Astrocyte (in vitro differentiated cells and primary cell): Measurements from ENCODE around the gene IDS. TPM values are rescaled to one million over a fixed set of nuclear protein-coding genes. Genes with fewer than 3 reads are reported as not detected.
A peak's percentile ranks its signal among the peaks of the same experiment; 100 is the strongest.

Experiments used
- DNase-seq: peaks from one replicate; pipeline ENCODE4 v3.0.0-alpha.2; 2010; ENCODE audit warnings: low read depth
- FAIRE-seq: peaks from 2 replicates; lab custom pipeline; 2011; peaks lifted over from hg19 to GRCh38; lab: Jason Lieb, UNC
- H2AFZ ChIP-seq: 2 replicates; pipeline ENCODE4 v1.6.0; 2012; ENCODE audit warnings: low read depth, low read length, inconsistent platforms
- H3K27ac ChIP-seq: 2 replicates; pipeline ENCODE4 v1.5.1; 2011; ENCODE audit warnings: low read depth, low read length, inconsistent platforms
- H3K27me3 ChIP-seq: 2 replicates; pipeline ENCODE4 v1.6.0; 2011; ENCODE audit warnings: low read length, inconsistent platforms; ENCODE audit not compliant: insufficient read depth
- H3K36me3 ChIP-seq: 2 replicates; pipeline ENCODE4 v1.5.1; 2011; ENCODE audit warnings: low read length, inconsistent platforms; ENCODE audit not compliant: insufficient read depth
- H3K4me1 ChIP-seq: 2 replicates; pipeline ENCODE4 v1.5.1; 2011; ENCODE audit warnings: low read length, inconsistent platforms; ENCODE audit not compliant: insufficient read depth
- H3K4me2 ChIP-seq: 2 replicates; pipeline ENCODE4 v1.6.0; 2012; ENCODE audit warnings: low read length, inconsistent platforms
- H3K4me3 ChIP-seq: 2 replicates; pipeline ENCODE4 v1.5.1; 2011; ENCODE audit warnings: low read depth, mild to moderate bottlenecking, low read length, inconsistent platforms; ENCODE audit not compliant: insufficient read depth
- H3K79me2 ChIP-seq: 2 replicates; pipeline ENCODE4 v1.6.0; 2012; ENCODE audit warnings: mild to moderate bottlenecking, low read length, inconsistent platforms; ENCODE audit not compliant: insufficient read depth
- H3K9ac ChIP-seq: 2 replicates; pipeline ENCODE4 v1.6.0; 2012; ENCODE audit warnings: mild to moderate bottlenecking, low read length, inconsistent platforms
- H3K9me3 ChIP-seq: 2 replicates; pipeline ENCODE4 v1.5.1; 2012; ENCODE audit warnings: low read depth, mild to moderate bottlenecking, low read length, inconsistent platforms; ENCODE audit not compliant: insufficient read depth
- H4K20me1 ChIP-seq: 2 replicates; pipeline ENCODE4 v1.6.0; 2012; ENCODE audit warnings: low read length, inconsistent platforms; ENCODE audit not compliant: insufficient read depth
- H3K27ac Mint-ChIP-seq: one replicate; pipeline ENCODE4 v1.8.0; 2021; ENCODE audit warnings: mild to moderate bottlenecking, mixed read lengths; ENCODE audit not compliant: unreplicated experiment
- H3K27me3 Mint-ChIP-seq: one replicate; pipeline ENCODE4 v1.8.0; 2021; ENCODE audit warnings: low read depth, mixed read lengths; ENCODE audit not compliant: unreplicated experiment
- H3K36me3 Mint-ChIP-seq: one replicate; pipeline ENCODE4 v1.8.0; 2021; ENCODE audit warnings: low read depth, mixed read lengths; ENCODE audit not compliant: unreplicated experiment
- H3K4me1 Mint-ChIP-seq: one replicate; pipeline ENCODE4 v1.8.0; 2021; ENCODE audit warnings: low read depth, mixed read lengths; ENCODE audit not compliant: unreplicated experiment
- H3K4me3 Mint-ChIP-seq: one replicate; pipeline ENCODE4 v1.8.0; 2021; ENCODE audit warnings: mild to moderate bottlenecking, moderate library complexity, mixed read lengths; ENCODE audit not compliant: unreplicated experiment
- H3K9me3 Mint-ChIP-seq: one replicate; pipeline ENCODE4 v1.8.0; 2021; ENCODE audit warnings: mild to moderate bottlenecking, mixed read lengths; ENCODE audit not compliant: unreplicated experiment
- CTCF ChIP-seq: IDR thresholded peaks from 2 replicates; pipeline ENCODE4 v1.5.1; 2011; ENCODE audit warnings: low read depth, mild to moderate bottlenecking, inconsistent platforms, low read length, moderate library complexity; ENCODE audit not compliant: insufficient read depth
- EZH2 ChIP-seq: IDR thresholded peaks from 2 replicates; pipeline ENCODE4 v1.6.1; 2012; ENCODE audit warnings: mild to moderate bottlenecking, low read length, inconsistent platforms; ENCODE audit not compliant: insufficient read depth
- total RNA-seq: library from RNA; stranded (reverse); gene quantifications from 2 replicates; pipeline ENCODE4 v1.2.1, GENCODE V29; 2021

IDS gene
- total RNA-seq, 1 donor from 2014 or later: 130 TPM

- TF ChIP-seq EZH2 (no peak), CTCF (no peak)
- Histone ChIP-seq H3K4me3 (no peak overlapping the region), H3K79me2 (peaks cover 27% of the 10 kb centered on the region), H2AFZ (no peak overlapping the region), H3K4me1 (peaks cover 40% of the 10 kb centered on the region), H3K4me2 (no peak overlapping the region), H3K36me3 (peaks cover 19% of the 10 kb centered on the region), H4K20me1 (peaks cover 20% of the 10 kb centered on the region), H3K27ac (no peak overlapping the region), H3K9ac (no peak overlapping the region), H3K27me3 (no peaks in the 10 kb centered on the region), H3K9me3 (no peaks in the 10 kb centered on the region)
- H3K27me3 Mint-ChIP-seq: no peaks in the 10 kb centered on the region
- no peak overlapping the region for H3K4me3 Mint-ChIP-seq
- DNase-seq (no peak), FAIRE-seq (no peak)
- H3K36me3 Mint-ChIP-seq: peaks cover 2% of the 10 kb centered on the region
- no peak overlapping the region for H3K27ac Mint-ChIP-seq
- no peaks in the 10 kb centered on the region for H3K9me3 Mint-ChIP-seq
- peaks cover 28% of the 10 kb centered on the region for H3K4me1 Mint-ChIP-seq
These were observed 5.3 kb downstream of the IDS start for GRCh38 chrX:149499766-149500165.

- no peaks in the 10 kb centered on the region for H3K9me3 ChIP-seq
- no peak overlapping the region for H3K9ac ChIP-seq
- peaks cover 41% of the 10 kb centered on the region for H3K4me1 ChIP-seq
- no peaks in the 10 kb centered on the region for H3K9me3 Mint-ChIP-seq
- H3K36me3 ChIP-seq: peaks cover 21% of the 10 kb centered on the region
- no peaks in the 10 kb centered on the region for H3K27me3 Mint-ChIP-seq
- peaks cover 18% of the 10 kb centered on the region for H3K79me2 ChIP-seq
- H3K4me1 Mint-ChIP-seq: peaks cover 28% of the 10 kb centered on the region
- no peak overlapping the region for H3K4me3 ChIP-seq
- DNase-seq (no peak), FAIRE-seq (no peak)
- H2AFZ ChIP-seq: no peak overlapping the region
- no peak overlapping the region for H3K4me2 ChIP-seq
- H3K4me3 Mint-ChIP-seq: no peak overlapping the region
- H4K20me1 ChIP-seq: peaks cover 20% of the 10 kb centered on the region
- H3K27me3 ChIP-seq: no peaks in the 10 kb centered on the region
- TF ChIP-seq EZH2 (no peak), CTCF (no peak)
- H3K27ac Mint-ChIP-seq: no peak overlapping the region
- no peak overlapping the region for H3K27ac ChIP-seq
- H3K36me3 Mint-ChIP-seq: peaks cover 2% of the 10 kb centered on the region
These were observed 6.3 kb downstream of the IDS start for GRCh38 chrX:149498767-149499166.

DNA sequence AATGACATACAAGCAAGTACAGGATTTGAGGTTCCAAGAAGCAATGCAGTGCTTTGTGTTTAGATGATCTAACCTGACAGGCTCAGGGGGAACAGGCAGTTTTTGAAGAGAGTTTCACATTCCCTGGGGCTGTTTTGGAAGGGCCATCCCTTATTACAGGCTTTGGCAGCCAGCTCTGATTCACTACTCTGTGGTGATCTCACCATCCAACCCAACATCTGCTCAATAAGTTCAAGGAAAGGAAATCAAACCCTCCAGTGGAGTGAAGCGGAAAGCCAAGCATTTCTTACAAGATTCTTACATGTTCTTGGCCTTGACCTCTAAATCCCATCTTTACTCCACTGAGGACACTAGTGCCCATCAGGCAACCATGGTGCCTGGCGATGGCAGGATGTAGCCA, 7.5 kb downstream of the IDS start:
- H4K20me1 ChIP-seq: peaks cover 26% of the 10 kb centered on the region
- no peaks in the 10 kb centered on the region for H3K27me3 Mint-ChIP-seq
- peaks cover 28% of the 10 kb centered on the region for H3K4me1 Mint-ChIP-seq
- H3K27ac ChIP-seq: peak overlapping the region; percentile 39
- peak overlapping the region; percentile 62 for H3K4me2 ChIP-seq
- peak overlapping the region; percentile 32 for H3K9ac ChIP-seq
- H3K9me3 Mint-ChIP-seq: no peaks in the 10 kb centered on the region
- peaks cover 20% of the 10 kb centered on the region for H3K79me2 ChIP-seq
- FAIRE-seq (peak; percentile 97), DNase-seq (peak; percentile 55)
- peaks cover 38% of the 10 kb centered on the region for H3K4me1 ChIP-seq
- no peak overlapping the region for H2AFZ ChIP-seq
- H3K36me3 Mint-ChIP-seq: peaks cover 2% of the 10 kb centered on the region
- no peak overlapping the region for H3K4me3 ChIP-seq
- H3K9me3 ChIP-seq: no peaks in the 10 kb centered on the region
- peak overlapping the region; percentile 84 for H3K27ac Mint-ChIP-seq
- no peaks in the 10 kb centered on the region for H3K27me3 ChIP-seq
- TF ChIP-seq CTCF (no peak), EZH2 (no peak)
- H3K36me3 ChIP-seq: peaks cover 21% of the 10 kb centered on the region
- H3K4me3 Mint-ChIP-seq: peak overlapping the region; percentile 29
